ENCODE results near the gene ECSCR.

ECSCR gene

DNA sequence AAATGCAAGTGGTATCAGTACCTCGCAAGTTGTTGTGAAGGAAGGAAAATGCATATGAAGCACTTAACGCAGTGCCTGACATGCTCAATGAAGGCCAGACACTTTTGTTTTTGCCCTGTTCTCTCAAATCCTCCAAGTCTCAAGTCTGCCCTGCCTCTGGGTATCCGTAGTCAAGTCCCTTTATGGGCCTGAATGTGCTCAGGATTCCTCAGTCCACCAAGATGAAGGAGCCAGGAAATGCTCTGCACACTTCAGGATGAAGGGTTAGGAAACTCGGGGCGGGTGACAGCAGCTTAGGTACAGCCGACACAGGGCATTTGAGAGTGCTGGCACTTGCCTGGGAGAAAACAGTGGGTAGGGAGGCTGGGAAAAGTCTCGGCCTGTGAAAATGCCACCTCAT, 1.4 kb downstream of the ECSCR start:
- peak; percentile 4; the same call in 2 of the 3 replicates for ATAC-seq
- TF ChIP-seq ZFP30 (CRISPR knock-in tag; IDR thresholded peaks at IDR 0.05), result no peak
- TF ChIP-seq ESRRG (CRISPR knock-in tag; IDR thresholded peaks at IDR 0.05), result no peak
- TF ChIP-seq, protein P1, sequence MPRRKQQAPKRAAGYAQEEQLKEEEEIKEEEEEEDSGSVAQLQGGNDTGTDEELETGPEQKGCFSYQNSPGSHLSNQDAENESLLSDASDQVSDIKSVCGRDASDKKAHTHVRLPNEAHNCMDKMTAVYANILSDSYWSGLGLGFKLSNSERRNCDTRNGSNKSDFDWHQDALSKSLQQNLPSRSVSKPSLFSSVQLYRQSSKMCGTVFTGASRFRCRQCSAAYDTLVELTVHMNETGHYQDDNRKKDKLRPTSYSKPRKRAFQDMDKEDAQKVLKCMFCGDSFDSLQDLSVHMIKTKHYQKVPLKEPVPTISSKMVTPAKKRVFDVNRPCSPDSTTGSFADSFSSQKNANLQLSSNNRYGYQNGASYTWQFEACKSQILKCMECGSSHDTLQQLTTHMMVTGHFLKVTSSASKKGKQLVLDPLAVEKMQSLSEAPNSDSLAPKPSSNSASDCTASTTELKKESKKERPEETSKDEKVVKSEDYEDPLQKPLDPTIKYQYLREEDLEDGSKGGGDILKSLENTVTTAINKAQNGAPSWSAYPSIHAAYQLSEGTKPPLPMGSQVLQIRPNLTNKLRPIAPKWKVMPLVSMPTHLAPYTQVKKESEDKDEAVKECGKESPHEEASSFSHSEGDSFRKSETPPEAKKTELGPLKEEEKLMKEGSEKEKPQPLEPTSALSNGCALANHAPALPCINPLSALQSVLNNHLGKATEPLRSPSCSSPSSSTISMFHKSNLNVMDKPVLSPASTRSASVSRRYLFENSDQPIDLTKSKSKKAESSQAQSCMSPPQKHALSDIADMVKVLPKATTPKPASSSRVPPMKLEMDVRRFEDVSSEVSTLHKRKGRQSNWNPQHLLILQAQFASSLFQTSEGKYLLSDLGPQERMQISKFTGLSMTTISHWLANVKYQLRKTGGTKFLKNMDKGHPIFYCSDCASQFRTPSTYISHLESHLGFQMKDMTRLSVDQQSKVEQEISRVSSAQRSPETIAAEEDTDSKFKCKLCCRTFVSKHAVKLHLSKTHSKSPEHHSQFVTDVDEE (CRISPR knock-in tag; IDR thresholded peaks at IDR 0.05), result no peak
- TF ChIP-seq, protein P2, sequence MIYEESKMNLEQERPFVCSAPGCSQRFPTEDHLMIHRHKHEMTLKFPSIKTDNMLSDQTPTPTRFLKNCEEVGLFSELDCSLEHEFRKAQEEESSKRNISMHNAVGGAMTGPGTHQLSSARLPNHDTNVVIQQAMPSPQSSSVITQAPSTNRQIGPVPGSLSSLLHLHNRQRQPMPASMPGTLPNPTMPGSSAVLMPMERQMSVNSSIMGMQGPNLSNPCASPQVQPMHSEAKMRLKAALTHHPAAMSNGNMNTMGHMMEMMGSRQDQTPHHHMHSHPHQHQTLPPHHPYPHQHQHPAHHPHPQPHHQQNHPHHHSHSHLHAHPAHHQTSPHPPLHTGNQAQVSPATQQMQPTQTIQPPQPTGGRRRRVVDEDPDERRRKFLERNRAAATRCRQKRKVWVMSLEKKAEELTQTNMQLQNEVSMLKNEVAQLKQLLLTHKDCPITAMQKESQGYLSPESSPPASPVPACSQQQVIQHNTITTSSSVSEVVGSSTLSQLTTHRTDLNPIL (CRISPR knock-in tag; IDR thresholded peaks at IDR 0.05; ENCODE audit: low read depth), result no peak
- TF ChIP-seq, protein P3, sequence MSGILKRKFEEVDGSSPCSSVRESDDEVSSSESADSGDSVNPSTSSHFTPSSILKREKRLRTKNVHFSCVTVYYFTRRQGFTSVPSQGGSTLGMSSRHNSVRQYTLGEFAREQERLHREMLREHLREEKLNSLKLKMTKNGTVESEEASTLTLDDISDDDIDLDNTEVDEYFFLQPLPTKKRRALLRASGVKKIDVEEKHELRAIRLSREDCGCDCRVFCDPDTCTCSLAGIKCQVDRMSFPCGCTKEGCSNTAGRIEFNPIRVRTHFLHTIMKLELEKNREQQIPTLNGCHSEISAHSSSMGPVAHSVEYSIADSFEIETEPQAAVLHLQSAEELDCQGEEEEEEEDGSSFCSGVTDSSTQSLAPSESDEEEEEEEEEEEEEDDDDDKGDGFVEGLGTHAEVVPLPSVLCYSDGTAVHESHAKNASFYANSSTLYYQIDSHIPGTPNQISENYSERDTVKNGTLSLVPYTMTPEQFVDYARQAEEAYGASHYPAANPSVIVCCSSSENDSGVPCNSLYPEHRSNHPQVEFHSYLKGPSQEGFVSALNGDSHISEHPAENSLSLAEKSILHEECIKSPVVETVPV (CRISPR knock-in tag; IDR thresholded peaks at IDR 0.05), result no peak
- no peak for TF ChIP-seq ZNF8 (CRISPR knock-in tag; IDR thresholded peaks at IDR 0.05)
- no peak for TF ChIP-seq TCF4 (CRISPR knock-in tag; IDR thresholded peaks at IDR 0.05; ENCODE audit: borderline replicate concordance)
- TF ChIP-seq ARNTL (CRISPR knock-in tag; IDR thresholded peaks at IDR 0.05; ENCODE audit: borderline replicate concordance, low read depth), result no peak
- TF ChIP-seq, protein P4, sequence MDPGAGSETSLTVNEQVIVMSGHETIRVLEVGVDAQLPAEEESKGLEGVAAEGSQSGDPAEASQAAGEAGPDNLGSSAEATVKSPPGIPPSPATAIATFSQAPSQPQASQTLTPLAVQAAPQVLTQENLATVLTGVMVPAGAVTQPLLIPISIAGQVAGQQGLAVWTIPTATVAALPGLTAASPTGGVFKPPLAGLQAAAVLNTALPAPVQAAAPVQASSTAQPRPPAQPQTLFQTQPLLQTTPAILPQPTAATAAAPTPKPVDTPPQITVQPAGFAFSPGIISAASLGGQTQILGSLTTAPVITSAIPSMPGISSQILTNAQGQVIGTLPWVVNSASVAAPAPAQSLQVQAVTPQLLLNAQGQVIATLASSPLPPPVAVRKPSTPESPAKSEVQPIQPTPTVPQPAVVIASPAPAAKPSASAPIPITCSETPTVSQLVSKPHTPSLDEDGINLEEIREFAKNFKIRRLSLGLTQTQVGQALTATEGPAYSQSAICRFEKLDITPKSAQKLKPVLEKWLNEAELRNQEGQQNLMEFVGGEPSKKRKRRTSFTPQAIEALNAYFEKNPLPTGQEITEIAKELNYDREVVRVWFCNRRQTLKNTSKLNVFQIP (CRISPR knock-in tag; IDR thresholded peaks at IDR 0.05; ENCODE audit: borderline replicate concordance, low read depth), result no peak

DNA sequence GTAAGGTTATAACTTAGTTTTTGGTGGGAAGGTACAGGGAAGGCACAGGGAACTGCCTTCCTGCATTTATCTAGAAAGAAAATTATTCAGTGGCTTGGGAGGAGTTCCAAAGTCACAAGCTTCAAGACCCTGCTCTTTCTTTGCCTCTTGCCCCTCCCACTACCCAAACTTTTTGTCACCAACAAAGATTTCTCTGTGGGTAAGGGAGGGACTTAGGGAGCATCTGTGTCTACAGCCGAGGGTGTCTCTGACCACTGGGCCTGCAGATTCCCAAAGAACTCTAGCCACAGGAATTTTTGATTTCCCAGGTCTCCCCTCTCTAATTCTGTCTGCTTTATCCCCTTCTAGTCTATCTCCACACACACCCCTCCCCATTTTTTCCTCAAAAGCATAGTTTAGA, 2.1 kb downstream of the ECSCR start:
- TF ChIP-seq SNAI2 (CRISPR knock-in tag; IDR thresholded peaks at IDR 0.05) (no peak), PPARA (CRISPR knock-in tag; IDR thresholded peaks at IDR 0.05; ENCODE audit: borderline replicate concordance) (no peak), ESRRG (CRISPR knock-in tag; IDR thresholded peaks at IDR 0.05) (no peak), RARB (CRISPR knock-in tag; IDR thresholded peaks at IDR 0.05) (no peak), CSDC2 (CRISPR knock-in tag; IDR thresholded peaks at IDR 0.05) (no peak), ZC3H10 (CRISPR knock-in tag; IDR thresholded peaks at IDR 0.05) (no peak), ZFP3 (CRISPR knock-in tag; IDR thresholded peaks at IDR 0.05) (no peak), GLIS3 (CRISPR knock-in tag; IDR thresholded peaks at IDR 0.05) (no peak), ZNF8 (CRISPR knock-in tag; IDR thresholded peaks at IDR 0.05) (no peak), ARNTL (CRISPR knock-in tag; IDR thresholded peaks at IDR 0.05; ENCODE audit: borderline replicate concordance, low read depth) (no peak), TCF4 (CRISPR knock-in tag; IDR thresholded peaks at IDR 0.05; ENCODE audit: borderline replicate concordance) (no peak), BACH2 (CRISPR knock-in tag; IDR thresholded peaks at IDR 0.05; ENCODE audit: borderline replicate concordance) (no peak), ISL1 (CRISPR knock-in tag; IDR thresholded peaks at IDR 0.05) (no peak), ZNF70 (CRISPR knock-in tag; IDR thresholded peaks at IDR 0.05) (no peak), TOX (CRISPR knock-in tag; IDR thresholded peaks at IDR 0.05; ENCODE audit: borderline replicate concordance) (no peak)
- TF ChIP-seq, protein P4 (CRISPR knock-in tag; IDR thresholded peaks at IDR 0.05; ENCODE audit: borderline replicate concordance, low read depth), result no peak
- TF ChIP-seq, protein P5, sequence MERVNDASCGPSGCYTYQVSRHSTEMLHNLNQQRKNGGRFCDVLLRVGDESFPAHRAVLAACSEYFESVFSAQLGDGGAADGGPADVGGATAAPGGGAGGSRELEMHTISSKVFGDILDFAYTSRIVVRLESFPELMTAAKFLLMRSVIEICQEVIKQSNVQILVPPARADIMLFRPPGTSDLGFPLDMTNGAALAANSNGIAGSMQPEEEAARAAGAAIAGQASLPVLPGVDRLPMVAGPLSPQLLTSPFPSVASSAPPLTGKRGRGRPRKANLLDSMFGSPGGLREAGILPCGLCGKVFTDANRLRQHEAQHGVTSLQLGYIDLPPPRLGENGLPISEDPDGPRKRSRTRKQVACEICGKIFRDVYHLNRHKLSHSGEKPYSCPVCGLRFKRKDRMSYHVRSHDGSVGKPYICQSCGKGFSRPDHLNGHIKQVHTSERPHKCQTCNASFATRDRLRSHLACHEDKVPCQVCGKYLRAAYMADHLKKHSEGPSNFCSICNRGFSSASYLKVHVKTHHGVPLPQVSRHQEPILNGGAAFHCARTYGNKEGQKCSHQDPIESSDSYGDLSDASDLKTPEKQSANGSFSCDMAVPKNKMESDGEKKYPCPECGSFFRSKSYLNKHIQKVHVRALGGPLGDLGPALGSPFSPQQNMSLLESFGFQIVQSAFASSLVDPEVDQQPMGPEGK (CRISPR knock-in tag; IDR thresholded peaks at IDR 0.05; ENCODE audit: borderline replicate concordance), result no peak
- TF ChIP-seq, protein P3 (CRISPR knock-in tag; IDR thresholded peaks at IDR 0.05), result no peak
- TF ChIP-seq, protein P2 (CRISPR knock-in tag; IDR thresholded peaks at IDR 0.05; ENCODE audit: low read depth), result no peak
- TF ChIP-seq, protein P1 (CRISPR knock-in tag; IDR thresholded peaks at IDR 0.05), result no peak
- no peak for ATAC-seq
